HG02852 (cell line): ENCODE measurements around the gene BRD9.
A peak's percentile ranks its signal among the peaks of the same experiment; 100 is the strongest.
"Not testable (repeated sequence)": the region's sequence is repeated elsewhere in the genome, so short reads cannot be mapped to it uniquely, and the experiment has no call there.

Source experiments
- ATAC-seq: cut with Tn5 transposase; IDR thresholded peaks from one replicate; pipeline ENCODE4 v1.9.1; 2021; ENCODE audit warnings: mild to moderate bottlenecking, moderate library complexity; ENCODE audit not compliant: unreplicated experiment

The BRD9 gene

DNA sequence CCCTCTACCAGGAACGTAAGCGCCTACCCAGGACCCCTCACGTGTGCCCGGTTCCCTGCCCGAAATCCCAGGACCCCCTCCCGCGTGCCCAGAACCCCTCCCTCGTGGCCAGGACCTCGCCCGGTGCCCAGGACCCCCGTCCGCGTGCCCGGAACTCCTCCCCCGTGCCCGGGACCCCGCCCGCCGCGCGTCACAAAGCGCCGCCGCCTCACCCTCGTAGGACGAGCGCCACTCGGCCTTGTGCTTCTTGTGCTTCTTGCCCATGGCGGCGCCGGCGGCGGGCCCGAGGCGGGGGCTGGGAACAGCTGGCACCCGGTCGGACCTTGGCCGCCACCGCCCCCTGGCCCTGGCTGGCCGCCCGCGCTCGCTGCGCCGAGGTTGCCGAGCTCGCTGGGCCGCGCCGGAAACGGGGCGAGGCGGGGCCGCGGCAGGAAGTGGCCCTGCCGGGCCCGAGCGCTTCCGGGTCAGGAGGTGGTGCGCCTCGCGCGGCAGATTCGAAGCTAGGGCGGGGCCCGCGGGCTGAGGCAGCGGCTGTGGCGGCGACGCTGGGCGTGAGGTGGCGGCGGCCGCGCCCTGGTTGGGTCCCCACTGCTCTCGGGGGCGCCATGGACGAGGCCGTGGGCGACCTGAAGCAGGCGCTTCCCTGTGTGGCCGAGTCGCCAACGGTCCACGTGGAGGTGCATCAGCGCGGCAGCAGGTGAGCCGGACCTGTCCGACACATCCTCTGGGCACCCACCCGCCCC is at the start of gene BRD9, which contains the start of gene TRIP13:
Gene BRD9 (minus strand): TSS at position 408 of the 743 bp plus-strand sequence. CDS start 144 bp downstream, at position 264.
Gene TRIP13 (plus strand): TSS at position 491 of the 743 bp plus-strand sequence. CDS start 115 bp downstream, at position 606.
- peak; percentile 97 for ATAC-seq

DNA sequence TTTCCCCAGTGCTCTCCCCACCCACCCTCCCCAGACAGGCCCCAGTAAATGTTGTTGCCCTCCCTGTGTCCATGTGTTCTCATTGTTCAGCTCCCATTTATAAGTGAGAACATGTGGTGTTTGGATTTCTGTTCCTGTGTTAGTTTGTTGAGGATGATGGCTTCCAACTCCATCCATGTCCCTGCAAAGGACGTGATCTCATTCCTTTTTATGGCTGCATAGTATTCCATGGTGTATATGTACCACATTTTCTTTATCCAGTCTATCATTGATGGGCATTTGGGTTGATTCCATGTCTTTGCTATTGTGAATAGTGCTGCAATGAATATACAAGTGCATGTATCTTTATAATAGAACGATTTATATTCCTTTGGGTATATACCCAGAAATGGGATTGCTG is 48.1 kb upstream of the BRD9 start:
- not testable (repeated sequence) for ATAC-seq

DNA sequence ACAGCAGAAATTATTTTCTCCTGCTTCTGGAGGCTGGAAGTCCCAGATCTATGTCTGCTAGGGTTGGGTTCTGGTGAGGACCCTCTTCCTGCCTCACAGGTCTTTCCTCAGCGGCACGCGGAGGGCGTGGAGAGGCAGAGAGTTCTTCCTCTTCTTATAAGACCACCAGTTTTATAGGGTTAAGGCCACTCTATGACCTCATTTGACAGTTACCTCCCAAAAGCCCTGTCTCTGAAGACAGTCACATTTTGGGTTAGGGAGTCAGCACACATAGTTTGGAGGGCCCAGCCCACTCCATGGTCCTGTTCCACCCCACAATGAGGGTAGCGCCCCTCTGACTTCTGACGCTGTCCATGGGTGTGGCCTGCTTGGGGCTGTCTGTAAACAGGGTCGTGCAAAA is 46.8 kb upstream of the BRD9 start:
- ATAC-seq, result no peak

DNA sequence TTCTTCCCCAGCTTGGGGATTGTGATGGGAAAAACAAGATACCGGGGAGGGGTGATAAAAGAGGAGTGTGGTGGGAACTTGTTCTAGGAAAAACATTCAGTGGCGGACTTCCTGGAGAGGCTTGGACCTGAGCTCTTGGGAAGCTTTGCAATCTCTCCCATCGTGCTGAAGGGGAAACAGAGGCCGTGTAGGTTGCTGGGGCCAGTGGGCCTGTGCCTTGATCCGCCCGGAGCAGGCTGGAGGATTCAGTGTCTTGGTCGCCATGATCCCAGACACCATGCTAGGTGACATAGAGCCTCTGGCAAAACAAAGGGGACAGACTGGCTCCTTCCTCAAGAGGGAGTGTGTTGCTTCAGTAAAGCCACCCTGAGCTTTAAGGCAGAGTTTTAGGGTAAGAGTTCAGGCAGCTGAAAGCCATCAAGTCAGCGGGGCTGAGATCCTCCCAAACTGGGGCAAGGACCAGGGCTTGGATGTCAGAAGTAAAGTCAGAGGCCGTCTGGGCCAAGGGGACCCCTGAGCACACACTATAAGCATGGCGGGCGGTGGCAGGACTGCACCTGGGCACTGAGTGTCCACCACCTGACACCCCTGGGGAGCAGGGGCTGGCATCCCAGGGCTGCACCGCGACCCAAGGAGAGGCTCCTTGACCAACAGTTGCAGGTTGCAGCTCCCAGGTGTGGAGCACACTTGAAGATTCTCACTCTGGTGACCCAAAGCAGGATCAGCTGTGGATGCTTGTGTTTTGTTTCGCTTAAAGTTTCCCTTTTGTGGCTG is 44.7 kb upstream of the BRD9 start:
- ATAC-seq, result no peak

DNA sequence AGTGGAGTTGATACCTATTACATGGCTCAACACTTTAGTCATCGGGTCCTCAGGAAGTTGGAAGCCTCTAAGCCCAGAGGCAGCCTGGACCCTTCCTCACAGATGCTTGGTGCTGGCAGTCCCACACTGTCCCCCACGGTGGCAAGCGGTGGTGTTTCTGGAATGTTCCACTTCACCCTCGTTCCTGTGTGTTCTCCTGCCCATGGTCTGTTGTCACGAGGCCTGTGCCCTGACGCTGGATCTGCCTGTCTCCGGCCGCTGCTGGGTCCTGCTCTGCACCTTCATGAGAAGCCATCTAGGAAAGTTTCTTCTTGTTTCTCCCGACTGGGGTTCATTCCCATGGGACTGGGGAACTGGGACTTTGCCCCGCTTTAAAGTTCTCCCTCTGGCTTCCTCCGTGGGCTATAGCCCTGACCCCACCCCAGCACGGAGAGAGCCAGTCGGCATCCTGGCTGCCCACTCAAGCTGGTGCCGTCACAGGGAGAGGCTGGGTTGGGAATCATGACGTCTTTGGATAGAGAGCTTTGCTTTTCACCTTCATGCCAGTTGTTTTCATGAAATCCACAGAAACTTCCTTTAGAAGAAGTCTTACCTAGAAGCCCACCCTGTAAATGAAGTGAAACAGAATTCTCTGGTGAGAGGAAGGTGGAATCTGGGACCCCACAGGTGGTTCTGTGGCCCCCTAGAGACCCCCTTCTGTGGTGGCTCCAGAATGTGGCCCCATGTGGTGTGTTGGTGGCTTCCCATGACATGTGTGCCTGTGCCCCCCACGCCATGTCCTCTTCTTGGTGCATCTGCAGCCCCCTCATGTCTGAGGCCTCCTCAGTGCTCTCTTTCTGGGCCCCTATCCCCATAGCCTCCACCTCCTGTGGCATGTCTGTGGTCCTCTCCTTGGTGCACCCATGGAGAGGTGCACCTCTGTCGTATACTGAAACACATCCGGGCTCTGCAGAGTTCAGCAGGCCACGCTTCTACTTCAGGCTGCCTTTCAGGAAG is 43.8 kb upstream of the BRD9 start:
- no peak for ATAC-seq

DNA sequence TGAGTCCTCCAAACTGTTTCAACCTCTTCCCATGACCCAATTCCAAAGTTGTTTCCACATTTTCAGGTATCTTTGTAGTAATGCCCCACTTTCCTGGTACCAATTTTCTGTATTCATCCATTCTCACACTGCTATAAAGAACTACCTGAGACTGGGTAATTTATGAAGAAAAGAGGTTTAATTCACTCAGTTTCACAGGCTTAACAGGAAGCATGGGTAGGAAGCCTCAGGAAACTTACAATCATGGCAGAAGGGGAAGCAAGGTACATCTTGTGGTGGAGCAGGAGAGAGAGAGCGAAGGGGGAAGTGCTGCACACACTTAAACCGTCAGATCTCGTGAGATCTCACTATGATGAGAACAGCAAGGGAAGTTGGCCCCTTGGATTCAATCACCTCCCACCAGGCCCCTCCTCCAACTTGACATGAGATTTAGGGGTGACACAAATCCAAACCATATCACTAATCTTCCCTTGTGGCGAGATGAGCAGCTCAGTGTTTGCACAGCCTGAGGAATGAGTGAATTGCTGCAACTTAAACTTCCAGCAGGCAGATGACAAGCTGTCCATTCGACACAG is 43.0 kb upstream of the BRD9 start:
- ATAC-seq, result no peak

DNA sequence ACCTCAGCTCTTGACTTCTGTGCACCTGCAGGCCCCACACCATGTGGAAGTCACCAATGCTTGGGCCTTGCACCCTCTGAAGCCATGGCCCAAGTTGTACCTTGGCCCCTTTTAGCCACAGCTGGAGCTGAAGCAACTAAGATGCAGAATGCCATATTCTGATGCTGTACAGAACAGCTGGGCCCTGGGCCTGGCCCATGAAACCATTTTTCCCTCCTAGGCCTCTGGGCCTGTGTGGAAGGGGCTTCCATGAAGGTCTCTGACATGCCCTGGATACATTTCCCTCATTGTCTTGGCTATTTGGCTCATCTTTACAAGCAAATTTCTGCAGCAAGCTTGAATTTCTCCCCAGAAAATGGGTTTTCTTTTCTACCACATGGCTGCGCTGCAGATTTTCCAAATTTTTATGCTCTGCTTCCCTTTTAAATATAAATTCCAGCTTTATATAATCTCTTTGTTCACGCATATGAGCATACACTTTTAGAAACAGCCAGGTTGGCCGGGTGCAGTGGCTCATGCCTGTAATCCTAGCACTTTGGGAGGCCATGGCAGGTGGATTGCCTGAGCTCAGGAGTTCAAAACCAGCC is 41.9 kb upstream of the BRD9 start:
- ATAC-seq, result not testable (repeated sequence)

DNA sequence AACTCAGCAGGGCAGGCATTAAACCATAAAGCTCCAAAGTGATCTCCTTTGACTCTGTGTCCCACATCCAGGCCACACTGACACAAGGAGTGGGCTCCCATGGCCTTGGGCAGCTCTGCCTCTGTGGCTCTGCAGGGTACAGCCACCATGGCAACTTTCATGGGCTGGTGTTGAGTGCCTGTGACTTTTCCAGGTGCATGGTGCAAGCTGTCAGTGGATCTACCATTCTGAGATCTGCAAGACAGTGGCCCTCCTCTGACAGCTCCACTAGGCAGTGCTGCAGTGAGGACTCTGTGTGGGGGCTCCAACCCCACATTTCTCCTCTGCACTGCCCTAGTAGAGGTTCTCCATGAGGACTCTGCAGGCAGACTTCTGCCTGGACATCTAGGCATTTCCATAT is 41.4 kb upstream of the BRD9 start:
- ATAC-seq, result not testable (repeated sequence)

DNA sequence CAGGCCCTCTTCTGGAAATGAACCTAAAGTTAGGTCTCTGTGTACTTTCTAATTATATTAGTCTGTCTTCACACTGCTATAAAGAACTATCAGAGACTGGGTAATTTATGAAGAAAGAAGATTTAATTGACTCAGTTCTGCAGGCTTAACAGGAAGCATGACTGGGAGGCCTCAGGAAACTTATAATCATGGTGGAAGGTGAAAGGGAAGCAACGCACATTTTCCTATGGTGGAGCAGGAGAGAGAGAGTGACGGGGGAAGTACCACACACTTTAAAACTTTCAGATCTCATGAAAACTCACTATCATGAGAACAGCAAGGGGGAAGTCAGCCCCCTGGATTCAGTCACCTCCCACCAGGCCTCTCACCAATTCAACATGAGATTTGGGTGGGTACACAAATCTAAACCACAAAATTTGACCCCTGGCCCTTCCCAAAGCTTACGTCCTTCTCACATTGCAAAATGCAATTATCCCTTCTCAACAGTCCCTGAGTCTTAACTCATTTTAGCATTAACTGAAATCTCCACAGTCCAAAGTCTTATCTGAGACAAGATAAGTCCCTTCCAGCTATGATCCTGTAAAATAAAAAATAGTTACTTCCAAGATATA is 40.8 kb upstream of the BRD9 start:
- no peak for ATAC-seq

DNA sequence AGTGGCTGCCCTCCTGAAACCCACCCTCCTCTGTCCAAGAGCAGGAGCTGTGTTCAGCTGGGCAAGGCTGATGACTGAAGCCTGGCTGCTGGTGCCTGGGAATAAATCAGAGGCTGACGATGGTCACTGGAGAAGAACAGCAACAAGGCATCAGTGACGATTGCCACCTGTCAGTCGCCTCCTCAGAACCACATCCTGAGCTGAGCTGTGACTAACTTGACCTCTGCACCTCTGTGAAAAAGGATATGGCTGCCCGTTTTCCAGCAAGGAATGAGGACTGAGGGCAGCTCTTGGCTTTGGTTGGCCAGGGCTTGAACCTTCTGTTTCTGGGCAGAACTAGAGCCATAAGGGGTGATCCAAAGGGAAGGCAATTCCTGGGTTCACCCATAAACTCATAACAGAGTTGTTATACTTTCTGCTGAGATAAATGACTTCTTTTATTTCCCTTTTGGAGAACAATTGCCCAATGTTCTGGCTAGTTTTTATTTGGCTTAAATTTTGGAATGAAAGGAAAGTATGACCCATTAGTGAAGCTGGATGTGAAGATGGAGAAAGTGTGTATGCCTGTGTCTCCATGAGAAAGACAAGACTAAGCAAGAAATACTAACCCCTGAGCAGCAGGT is 40.1 kb upstream of the BRD9 start:
- no peak for ATAC-seq

DNA sequence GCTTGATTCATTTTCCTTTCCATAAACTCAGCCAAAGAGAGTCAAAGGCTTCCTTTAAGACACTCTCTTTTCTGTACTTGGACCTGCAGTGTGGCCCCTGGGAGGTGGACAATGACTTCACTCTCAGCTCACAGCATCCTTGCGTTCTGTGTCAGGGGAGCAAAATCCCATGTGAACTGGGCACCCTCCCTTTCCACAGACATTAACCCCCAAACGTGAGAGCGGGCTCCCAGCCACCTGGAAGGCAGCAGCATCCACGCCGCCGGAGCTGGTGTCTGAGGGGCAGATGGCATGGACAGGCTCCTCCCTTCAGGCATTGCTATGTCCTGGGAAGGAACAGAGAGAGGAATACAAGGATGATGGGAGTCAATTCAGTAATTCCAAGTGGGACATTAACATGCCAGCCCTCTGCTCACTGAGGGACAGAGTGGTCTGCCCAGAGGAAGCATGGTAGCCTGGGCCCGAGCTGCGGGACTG is 39.6 kb upstream of the BRD9 start:
- no peak for ATAC-seq

DNA sequence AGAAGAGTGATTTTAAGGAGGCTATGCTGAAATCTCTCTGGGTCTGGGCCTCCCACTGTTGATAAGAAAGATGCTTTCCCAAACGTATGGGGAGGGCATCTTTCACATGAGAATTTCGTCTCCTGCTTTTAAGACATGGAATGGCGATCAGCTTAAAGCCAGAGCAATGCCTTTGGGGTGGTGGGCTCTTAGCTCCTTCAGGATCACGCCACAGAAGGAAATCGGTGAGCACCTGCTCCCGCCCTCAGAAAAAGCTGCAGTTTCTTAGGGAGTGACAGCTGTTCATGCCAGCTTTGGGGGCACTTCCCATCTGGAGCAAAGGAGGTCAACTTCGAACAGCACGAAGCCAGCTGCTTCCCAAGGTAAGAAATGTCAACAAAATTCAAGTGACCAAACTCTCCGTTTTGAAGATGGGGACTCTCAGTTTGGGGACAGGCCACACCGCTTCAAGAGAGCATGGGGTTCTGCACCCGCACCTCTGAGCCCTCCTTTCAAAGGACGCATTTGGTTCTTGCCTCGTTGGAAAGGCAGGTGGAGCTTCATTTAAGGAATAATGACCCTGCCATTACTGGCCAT is 39.1 kb upstream of the BRD9 start:
- no peak for ATAC-seq

DNA sequence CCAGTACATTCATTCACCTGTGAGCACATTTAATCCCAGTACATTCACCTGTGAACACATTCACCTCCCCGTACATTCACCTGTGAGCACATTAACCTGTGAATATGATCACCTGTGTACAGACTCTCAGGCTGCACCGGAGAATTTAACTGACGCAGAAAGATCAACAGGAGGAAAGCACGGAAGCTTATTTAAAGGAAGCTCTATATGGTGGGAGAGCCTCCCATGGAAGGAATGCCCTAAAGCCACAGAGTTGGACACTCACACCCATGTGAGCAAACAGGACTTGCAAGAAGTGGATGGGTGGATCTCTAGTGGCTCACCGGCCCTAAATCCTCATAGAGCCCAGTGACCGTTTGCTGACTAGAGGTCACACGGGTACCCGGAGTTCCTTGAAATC is 38.3 kb upstream of the BRD9 start:
- ATAC-seq, result no peak

DNA sequence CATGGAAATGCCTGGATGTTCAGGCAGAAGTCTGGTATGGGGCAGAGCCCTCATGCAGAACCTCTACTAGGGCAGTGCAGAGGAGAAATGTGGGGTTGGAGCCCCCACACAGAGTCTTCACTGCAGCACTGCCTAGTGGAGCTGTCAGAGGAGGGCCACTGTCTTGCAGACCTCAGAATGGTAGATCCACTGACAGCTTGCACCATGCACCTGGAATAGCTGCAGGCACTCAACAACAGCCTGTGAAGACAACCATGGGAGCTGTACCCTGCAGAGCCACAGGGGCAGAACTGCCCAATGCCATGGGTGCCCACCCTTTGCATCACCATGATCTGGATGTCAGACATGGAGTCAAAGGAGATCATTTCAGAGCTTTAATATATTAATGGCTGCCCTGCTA is 37.0 kb upstream of the BRD9 start:
- no peak for ATAC-seq

DNA sequence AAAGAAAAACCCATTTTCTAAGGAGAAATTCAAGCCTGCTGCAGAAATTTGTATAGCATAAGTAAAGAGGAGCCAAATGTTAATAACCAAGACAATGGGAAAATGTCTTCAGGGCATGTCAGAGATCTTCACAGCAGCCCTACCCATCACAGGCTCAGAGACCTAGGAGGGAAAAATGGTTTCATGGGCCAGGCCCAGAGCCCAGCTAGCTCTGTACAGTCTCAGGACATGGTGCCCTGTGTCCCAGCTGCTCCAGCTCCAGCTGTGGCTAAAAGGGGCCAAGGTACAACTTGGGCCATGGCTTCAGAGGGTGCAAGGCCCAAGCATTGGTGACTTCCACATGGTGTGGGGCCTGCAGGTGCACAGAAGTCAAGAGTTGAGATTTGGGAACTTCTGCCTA is 36.6 kb upstream of the BRD9 start:
- ATAC-seq, result not testable (repeated sequence)

DNA sequence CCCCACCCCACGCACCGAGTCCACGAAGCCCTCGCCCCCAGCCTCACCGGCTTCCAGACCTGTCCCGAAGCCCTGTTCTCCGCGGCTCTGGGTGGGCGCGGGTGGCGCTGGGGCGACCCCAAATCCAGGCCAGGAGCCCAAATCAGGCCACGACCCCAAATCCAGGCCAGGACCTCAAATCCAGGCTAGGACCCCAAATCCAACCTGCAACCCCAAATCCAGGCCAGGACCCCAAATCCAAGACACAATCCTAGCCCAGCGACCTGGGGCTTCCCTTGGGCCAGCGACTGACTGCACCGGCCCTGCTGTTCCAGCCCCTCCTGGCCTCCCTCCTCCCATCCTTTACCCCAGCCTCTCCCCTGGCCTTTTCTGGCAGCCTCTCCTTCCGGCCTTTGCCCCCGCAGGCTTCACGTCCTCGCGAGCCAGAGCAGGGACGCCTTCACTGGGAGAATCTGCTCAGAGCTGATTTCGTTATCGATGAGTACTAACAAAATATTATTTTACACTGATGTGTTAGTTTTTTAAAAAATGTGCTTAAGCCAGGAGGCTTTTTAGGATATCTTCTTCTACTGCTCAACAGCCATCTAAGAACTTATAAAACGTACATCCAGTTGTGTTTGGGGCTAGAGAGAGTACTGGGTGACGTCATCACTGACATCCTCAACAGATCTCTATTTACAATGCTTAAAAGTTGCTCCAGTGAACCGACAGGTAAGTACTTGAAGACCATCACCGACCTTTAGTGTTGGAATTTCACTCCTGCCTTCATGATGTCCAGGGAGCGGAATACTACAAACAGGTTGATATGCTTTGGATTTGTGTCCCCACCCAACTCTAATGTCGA is 34.8 kb upstream of the BRD9 start:
- ATAC-seq, result no peak

DNA sequence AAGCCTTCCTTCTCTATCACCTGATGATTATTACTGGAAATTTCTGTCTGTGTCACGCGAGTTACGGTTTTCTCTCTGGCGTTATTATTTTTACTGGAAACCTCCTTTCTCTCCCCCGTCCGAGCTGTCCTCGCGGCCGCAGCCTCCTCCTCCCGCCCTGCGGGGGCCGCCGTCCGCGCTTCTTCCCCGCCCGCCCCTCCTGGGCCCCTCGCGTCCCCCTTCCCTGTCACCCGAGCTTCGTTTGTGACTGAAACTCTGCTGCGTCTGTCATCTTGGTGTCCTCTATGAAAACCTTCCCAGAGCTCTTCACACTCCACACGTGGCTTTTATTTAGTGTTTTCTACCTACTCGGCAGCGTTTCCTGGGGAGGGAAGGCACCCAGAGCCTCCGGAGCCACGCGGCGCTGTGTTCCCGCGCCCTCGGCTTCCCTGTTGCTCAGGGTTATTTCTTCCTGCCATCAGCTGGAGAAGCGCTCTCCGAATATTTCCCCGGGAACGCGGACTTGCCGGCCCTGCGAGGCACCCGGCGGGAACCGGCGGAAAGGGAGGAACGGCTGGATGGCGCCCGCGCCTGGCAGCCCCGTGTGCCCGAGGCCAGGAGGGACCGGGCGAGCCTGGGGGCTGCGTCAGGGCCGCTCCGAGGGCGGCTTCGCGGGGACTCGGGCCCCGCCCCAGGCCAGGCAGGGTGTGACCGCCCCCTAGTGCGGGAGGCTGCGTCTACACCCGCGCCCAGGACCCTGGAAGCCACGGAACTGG is 34.0 kb upstream of the BRD9 start:
- no peak for ATAC-seq
